ENCODE data around the gene LIN7A.

Gene LIN7A, protein sequence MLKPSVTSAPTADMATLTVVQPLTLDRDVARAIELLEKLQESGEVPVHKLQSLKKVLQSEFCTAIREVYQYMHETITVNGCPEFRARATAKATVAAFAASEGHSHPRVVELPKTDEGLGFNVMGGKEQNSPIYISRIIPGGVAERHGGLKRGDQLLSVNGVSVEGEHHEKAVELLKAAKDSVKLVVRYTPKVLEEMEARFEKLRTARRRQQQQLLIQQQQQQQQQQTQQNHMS

GRCh38 chr12:80937391-80938238 lies at the start of gene LIN7A:
TSS of gene LIN7A (minus strand) at chr12:80937934. CDS start at chr12:80937722, 212 bp downstream.
- DNase-seq = peak; percentile 45

DNA sequence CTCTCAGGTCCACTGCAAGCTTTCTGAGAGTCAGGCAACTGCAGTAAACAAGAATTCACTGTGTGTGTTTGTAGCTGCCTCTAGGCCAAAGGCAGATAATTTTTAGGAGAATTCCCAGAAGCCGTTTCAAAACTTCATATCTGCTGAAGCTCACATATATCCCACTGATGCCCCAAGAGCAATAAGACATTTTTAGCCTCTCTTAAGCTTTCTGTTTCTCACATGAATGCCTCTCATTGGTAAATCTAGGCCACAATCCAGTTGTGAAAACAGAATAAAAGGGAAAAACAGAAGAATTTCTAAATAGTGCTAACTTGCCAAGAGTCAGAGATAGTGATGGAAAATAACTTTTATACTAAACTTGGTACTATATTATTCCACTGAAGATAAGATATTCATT lies 48.5 kb upstream of the LIN7A start:
- no peak for DNase-seq

DNA sequence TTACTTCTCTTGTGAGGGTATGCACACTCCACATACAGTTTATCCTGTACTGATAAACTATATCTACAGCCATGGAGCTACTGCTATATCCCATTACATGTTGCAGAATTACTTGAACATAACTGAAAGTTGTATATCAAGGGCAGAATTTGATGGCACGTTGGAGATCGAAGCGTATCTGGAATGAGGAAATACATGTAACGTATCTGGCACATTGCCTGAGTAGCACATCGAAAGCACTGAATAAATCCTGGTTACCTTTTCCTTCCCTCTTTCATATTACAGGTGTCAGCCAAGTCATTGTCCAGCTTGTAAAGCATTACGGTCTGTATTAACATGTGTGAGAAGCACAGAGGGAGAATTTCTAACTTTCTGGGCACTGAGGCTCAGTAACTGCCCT lies 42.1 kb upstream of the LIN7A start:
- DNase-seq = no peak

DNA sequence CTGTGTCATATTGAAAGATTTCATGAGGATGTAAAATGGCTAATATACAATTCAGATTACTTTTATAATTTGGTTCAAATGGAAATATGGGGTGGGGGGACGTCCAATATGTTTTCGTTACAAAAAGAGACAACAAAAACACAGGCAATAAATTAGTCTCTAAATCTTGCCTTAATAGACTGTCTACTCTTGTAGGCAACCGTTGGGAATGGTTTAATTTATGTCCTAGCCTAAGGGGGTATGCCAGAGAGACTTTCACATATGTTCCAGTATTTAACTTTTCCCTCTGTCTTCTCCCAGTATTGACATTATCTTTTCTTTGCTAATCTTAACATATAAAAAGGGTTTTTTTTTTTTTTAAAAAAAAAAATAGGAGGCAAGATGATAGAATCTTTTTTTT lies 41.5 kb upstream of the LIN7A start:
- no peak for DNase-seq

DNA sequence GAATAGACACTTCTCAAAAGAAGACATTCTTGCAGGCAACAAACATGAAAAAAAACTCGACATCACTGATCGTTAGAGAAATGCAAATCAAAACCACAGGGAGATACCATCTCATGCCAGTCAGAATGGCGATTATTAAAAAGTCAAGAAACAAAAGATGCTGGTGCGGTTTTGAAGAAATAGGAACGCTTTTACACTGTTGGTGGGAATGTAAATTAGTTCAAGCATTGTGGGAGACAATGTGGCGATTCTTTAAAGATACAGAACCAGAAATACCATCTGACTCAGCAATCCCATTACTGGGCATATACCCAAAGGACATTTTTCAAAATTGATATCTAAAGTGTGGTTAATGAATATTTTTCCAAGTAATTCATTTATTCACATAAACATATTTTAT lies 39.6 kb upstream of the LIN7A start:
- DNase-seq = no peak

DNA sequence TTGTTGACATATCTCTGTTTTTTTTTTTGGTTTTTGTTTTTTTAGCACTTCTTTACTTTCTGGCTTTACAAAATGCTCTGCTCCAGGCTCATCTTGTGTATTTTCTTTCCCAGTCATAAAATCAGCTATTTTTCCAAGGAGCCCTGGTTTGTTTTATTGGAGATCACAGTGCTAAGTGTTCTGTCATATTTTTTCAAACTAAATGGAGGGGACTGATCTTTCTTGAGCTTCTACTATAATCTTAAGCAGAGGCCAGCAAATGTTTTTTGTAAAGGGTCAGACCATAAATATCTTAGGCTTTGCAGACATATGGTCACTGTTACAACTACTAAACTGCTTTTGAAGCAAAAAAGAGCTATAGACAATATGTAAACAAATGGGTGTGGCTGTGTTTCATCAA lies 30.6 kb upstream of the LIN7A start:
- DNase-seq = no peak

GRCh38 chr12:80967565-80967964 lies 29.8 kb upstream of the LIN7A start:
- no peak for DNase-seq

DNA sequence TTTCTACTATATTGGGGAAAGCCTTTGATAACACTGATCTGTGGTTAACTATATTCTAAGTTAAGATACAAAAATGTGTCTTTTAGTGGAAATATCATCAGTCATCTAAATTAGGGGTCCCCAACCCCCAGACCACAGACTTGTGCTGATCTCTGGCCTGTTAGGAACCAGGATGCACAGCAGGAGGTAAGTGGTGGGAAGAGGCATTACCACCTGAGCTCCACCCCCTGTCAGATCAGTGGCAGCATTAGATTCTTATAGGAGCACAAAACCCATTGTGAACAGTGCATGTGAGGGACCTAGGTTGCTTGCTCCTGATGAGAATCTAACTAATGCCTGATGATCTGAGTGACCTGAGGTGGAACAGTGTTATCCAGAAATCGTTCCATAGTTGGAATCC lies 28.3 kb upstream of the LIN7A start:
- DNase-seq = no peak

- DNase-seq = no peak
Observed at GRCh38 chr12:80958162-80958561, 20.4 kb upstream of the LIN7A start.

DNA sequence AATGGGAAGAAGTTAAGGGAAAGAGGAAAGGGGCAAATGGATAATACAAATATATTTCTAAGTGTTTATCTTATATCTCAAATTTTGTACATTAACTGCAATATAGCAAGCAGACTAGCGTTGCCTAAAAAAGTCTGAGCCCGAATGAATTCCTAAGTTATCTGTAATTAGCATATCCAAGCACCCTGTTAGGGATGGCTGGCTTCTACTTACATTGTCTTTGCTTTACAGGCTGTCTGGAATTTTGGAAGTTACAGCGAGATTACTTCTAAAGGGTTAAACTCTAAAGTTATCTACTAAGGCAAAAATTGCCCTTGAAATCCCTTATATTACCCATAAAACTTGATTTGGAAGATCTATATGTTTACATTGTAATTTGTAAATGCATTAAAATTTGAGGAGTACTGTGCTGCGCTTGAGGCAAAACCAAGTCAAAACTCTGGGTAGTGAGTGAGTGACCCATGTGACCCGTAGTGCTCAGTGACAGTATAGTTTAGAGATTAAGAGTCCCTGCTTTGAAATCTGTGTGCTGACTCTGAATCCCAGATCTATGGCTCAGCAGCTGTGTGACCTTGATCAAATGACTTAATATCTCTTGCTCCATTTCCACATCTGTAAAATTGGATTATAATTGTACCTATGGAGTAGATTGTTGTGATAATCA lies 17.3 kb upstream of the LIN7A start:
- no peak for DNase-seq

DNA sequence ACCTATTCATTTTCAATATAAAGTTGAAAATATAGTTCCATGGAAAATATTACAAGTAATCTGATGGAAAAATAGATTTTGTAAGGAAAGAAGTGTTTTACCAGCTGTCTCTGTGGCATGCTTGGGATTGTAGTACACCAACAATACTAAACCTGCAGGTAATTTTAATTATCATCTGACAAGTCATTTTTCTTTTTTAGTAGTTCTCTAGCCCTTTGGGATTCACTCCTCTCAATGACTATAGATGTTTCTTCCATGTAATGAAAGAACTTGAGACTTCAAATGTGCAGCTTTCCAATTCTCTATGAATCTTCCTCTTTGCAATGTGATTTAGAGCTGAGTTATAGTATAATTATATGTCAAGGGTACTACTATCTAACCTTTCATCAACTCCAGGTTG lies 14.7 kb upstream of the LIN7A start:
- no peak for DNase-seq

GRCh38 chr12:80946591-80946990 lies 8.9 kb upstream of the LIN7A start:
- DNase-seq = no peak

- no peak for DNase-seq
Observed at GRCh38 chr12:80943338-80943737, 5.6 kb upstream of the LIN7A start.

GRCh38 chr12:80941916-80942315 lies 4.2 kb upstream of the LIN7A start:
- no peak for DNase-seq

DNA sequence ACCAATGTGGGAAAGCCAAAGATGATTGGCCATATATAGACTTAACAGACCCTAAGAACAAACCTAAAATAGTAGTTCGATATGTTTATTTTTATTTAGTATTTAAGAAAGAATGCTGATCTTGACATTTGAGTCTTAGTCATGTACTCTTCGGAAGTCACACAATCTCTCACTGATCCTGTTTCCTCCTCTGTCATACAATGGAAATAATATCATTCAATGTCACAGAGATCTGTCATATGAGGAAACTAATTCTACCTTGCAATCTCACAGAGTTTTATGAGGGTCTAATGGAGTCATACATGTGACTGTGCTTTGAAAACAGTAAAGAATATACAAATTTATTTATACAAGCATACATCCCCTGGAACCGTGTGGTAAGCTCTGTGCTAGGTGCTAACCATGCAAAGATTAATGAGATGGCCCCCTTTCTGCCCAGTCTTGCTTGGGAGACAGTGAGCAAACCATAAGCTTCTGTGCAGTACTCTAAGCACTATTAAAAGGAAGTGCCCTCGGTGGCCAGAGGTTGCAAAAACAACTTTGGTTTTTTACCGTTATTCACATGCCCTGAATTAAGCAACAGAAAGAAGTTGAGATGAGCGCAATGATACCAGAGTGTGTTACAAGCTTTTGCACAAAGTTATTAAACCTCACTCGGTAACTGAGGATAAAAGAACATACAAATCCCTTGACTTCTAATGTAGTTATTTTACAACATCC lies 1.7 kb upstream of the LIN7A start:
- no peak for DNase-seq

DNA sequence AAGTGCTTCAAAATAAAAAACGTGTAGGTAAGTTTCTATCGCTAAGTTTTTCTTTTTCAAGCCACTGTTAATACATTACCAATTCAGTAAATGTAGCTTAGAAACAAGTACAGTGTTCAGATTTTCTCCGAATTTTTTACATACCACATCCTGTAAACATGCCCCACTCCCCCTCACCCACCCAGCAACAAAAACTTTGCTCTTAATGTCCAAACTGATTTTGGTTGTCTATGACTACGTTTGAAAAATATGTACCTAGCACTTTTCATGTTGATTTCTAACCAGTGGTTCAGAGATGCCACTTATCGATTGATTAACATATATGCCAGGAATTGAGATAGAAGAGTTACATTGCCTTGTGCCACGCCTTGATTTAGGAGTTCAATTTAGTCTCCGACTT lies 663 bp upstream of the LIN7A start:
- no peak for DNase-seq

DNA sequence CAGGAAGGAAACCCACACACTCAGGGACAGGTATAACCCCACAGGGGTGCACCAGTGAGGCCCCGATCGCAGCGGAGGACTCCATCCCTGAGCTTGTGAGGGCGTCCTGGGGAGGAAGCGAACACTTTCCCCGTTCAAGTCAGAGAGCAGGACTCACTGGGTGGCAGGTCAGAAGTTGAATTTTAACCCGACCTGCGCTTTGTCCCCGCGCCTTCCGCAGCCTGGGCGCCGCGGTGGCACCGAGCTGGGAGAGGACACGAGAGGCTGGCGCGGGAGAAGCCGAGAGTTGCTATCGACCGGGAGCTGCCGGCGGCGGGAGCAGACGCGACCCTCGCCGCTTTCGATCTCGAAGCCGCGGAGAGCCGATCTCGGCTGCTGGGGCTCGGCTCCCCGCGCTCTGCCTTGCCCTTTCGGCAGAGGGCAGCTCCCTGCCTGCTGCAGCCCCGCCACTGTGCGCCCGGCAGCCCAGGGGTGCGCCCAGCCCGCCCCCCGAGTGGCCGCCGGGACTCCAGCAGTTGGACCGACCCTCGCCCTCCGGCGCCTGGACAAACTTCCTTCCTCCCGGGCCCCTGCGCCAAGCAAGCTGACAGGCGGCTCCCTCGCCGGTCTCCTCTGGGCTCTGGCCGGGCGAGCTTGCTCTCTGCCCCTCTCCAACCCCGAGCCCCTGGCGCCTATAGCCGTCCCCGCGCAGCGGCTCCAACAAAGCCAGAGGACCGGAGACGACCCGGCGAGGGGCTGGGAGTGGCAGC lies 918 bp downstream of the LIN7A start:
- DNase-seq = no peak

DNA sequence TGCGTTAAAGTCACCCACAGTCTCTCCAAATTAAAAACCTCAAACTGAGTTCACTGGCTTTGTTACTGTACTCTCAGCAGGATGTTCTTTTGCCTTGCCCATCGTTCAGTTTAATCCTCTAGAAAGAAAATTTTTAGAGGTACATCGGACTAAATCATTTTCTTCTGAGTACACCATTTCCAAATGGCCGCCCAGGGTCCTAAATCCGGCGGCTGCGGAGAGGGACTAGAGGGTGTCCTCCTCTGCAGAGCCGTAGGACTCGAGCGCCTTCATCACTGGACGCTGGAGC lies 1.4 kb downstream of the LIN7A start:
- DNase-seq = peak; percentile 43

DNA sequence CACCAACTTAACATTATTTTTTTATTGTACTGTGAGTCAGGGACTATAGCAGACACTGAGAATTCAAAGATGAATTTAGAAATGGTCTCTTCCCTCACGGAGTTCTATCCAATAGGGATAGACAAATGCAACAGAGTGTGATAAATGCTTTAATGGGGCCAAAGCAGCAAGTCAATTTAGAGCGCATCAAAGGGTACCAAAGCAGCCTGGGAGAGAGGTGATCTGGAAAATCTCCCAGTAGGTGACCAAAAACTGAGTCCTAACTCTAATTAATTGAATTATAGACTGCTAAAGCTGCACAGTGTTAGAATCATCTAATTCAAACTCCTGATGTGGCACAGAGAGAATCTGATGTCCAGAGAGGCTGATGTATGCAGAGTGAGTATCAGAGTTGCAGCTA lies 2.6 kb downstream of the LIN7A start:
- DNase-seq = peak; percentile 18

GRCh38 chr12:80925983-80926382 lies 11.8 kb downstream of the LIN7A start:
- no peak for DNase-seq

DNA sequence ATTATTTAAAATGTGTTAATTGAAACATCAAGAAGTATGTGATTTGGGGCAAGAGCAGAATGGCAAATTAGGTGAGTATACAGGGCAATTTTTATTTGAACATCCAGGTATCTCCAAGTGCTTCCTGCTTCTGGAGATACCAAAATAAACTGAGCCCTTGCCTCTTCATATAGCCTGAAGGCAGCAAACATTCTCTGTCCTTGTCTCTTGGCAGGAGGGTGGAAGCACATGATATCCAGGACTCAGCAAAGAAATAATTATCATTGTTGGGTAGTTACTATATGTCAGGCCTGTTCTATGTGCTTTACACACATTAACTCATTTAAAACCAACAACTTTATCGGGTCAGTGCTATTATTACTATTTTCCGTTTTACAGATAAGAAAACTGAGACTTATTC lies 12.5 kb downstream of the LIN7A start:
- DNase-seq = no peak

- no peak for DNase-seq
Observed at GRCh38 chr12:80924437-80924836, 13.3 kb downstream of the LIN7A start.

DNA sequence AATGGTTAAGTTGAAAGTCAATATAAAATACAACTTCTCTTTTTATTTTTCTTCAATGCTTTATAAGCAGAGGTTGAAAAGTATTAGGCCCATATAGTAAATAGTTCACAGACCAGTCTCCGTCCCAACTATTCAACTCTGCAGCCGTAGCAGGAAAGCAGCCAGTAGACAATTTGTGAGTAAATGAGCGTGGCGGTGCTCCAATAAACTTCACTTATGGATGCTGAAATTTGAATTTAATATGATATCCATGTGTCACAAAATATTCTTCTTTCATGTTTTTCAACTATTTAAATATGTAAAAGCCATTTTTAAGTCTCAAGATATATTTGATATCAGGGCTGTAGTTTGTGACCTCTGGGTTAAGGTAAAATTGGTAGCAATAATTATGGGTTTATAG lies 17.7 kb downstream of the LIN7A start:
- no peak for DNase-seq

All from NCI-H1694 (cell line).